ENCODE results near the gene LENG1. TPM values are rescaled to one million over a fixed set of nuclear protein-coding genes. Genes with fewer than 3 reads are reported as not detected.

The LENG1 gene
- total and polyA plus RNA-seq, 10 donors: 7.4 to 14.6 (median 9.0) TPM

DNA sequence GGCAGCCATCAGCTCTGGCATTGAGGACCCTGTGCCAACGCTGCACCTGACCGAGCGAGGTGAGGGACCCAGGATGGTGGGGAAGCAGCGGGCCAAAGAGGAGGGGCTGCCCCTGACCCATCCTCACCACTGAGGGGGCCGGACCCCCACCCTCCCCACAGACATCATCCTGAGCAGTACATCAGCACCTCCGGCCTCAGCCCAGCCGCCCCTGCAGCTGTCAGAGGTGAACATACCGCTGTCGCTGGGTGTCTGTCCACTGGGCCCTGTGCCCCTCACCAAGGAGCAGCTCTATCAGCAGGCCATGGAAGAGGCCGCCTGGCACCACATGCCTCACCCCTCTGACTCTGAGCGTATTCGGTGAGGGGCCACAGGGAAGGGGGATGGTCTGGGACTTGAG lies 7.3 kb downstream of the LENG1 start:
- peak; percentile 54 to 79 (median 58) for TF ChIP-seq POLR2AphosphoS5 (IDR thresholded peaks at IDR 0.05)
- TF ChIP-seq, protein P1, sequence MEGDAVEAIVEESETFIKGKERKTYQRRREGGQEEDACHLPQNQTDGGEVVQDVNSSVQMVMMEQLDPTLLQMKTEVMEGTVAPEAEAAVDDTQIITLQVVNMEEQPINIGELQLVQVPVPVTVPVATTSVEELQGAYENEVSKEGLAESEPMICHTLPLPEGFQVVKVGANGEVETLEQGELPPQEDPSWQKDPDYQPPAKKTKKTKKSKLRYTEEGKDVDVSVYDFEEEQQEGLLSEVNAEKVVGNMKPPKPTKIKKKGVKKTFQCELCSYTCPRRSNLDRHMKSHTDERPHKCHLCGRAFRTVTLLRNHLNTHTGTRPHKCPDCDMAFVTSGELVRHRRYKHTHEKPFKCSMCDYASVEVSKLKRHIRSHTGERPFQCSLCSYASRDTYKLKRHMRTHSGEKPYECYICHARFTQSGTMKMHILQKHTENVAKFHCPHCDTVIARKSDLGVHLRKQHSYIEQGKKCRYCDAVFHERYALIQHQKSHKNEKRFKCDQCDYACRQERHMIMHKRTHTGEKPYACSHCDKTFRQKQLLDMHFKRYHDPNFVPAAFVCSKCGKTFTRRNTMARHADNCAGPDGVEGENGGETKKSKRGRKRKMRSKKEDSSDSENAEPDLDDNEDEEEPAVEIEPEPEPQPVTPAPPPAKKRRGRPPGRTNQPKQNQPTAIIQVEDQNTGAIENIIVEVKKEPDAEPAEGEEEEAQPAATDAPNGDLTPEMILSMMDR (IDR thresholded peaks at IDR 0.05 in 8 of 11, conservative IDR thresholded peaks at IDR 0.05 in 3 of 11): no peak
- peaks cover 2 to 100% (median 100%) of the 10 kb centered on the region in 6 donors for H3K36me3 ChIP-seq
- DNase-seq: no peak
- H3K4me3 ChIP-seq: no peak overlapping the region
- H3K27me3 ChIP-seq (replicated peaks in 1 of 7): no peaks in the 10 kb centered on the region
- H3K9me3 ChIP-seq: no peaks in the 10 kb centered on the region
- intact Hi-C loops (cut with DNase I; ENCODE audit: low total_unique reads): no loop called here
- H3K27ac ChIP-seq: no peak overlapping the region
- H3K4me1 ChIP-seq: peaks cover 0 to 69% (median 23%) of the 10 kb centered on the region in 6 donors
- 93 to 97% (median 94%) methylated on average over 6 to 12 of the region's 12 CpGs for WGBS, 5 donors

DNA sequence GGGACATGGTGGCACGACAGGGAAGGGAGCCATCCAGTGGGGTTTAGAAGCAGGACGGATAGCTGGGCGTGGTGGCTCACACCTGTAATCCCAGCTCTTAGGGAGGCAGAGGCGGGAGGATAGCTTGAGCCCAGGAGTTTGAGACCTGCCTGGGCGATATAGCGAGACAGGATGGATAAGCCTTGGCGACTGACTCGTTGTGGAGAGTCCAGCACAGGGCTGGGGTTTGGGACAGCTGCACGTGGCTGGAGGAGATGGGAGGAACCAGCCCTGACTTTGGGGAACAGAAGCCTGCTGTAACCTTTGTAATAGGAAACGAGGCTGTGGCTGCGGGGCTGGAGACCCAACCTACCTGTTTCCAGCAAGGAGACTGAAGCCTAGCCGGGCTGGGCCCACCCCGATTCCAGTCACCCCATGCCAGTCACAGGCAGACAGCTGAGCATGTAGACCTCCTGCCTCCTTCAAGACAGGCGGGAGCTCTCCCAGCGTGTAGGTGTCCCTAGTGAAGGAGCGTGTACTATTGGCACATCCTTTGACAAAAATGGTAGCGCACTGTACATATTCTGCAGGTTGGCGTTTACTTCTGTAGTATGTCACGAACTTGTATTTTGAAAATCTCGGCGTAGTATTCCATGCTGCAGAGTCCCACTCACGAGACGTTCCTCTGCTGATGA lies 8.0 kb downstream of the LENG1 start:
- DNase-seq: no peak
- 87 to 95% (median 89%) methylated on average over 19 to 23 of the region's 23 CpGs for WGBS, 5 donors
- Histone ChIP-seq H3K4me3 (no peak overlapping the region), H3K4me1 (peaks cover 0 to 68% (median 26%) of the 10 kb centered on the region in 6 donors), H3K27ac (no peak overlapping the region), H3K9me3 (no peaks in the 10 kb centered on the region), H3K27me3 (replicated peaks in 1 of 7) (no peaks in the 10 kb centered on the region), H3K36me3 (peaks cover 2 to 100% (median 100%) of the 10 kb centered on the region in 6 donors)
- TF ChIP-seq POLR2AphosphoS5 (IDR thresholded peaks at IDR 0.05) (peak; percentile 30 to 42 (median 38)), POLR2A (IDR thresholded peaks at IDR 0.05) (no peak)
- TF ChIP-seq, protein P1 (IDR thresholded peaks at IDR 0.05 in 8 of 11, conservative IDR thresholded peaks at IDR 0.05 in 3 of 11): no peak
- intact Hi-C loops (cut with DNase I; ENCODE audit: low total_unique reads): no loop called here

DNA sequence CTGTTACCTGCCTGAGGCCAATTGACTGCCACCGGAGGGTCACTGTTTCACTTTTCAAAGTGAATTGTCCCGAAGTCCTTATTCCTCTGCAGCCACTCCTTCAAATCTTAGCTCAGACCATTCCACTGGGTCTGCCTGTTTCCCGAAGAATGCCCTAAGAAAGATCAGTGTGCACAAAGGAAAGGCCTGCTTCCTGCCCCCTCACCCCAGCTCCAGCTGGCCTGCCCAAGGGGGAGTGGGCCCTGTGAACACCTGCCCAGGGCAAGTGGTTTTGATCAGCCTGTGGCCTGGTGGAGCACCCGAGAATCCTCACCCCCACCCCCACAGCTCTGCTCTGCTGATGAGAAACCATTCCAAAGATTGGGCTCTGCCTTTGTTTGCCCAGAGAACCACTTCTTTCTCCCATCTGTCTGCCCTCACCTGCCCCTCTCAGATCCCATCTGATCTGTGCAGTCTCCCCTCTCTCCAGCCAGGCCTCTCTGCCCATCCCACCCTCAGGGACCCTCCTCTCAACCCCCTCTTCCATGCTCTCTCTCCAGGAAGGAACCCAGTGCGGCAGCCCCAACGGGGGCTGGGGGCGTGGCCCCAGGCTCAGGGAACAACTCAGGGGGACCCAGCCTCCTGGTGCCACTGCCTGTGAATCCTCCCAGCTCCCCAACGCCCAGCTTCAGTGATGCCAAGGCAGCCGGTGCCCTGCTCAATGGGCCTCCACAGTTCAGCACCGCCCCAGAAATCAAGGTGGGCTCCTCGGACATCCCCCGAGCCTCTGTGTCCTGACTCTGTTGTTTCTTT lies 10.3 kb downstream of the LENG1 start:
- TF ChIP-seq POLR2AphosphoS5 (IDR thresholded peaks at IDR 0.05) (peak in 1 of 3 donors; percentile 46), POLR2A (IDR thresholded peaks at IDR 0.05) (no peak)
- TF ChIP-seq, protein P1 (IDR thresholded peaks at IDR 0.05 in 8 of 11, conservative IDR thresholded peaks at IDR 0.05 in 3 of 11): no peak

GRCh38 chr19:54148158-54148557 lies 11.4 kb downstream of the LENG1 start:
- intact Hi-C loops (cut with DNase I; ENCODE audit: low total_unique reads): no loop called here
- WGBS, 5 donors: 76 to 95% (median 80%) methylated on average over 16 to 19 of the region's 19 CpGs
- Histone ChIP-seq H3K4me1 (peaks cover 0 to 40% (median 6%) of the 10 kb centered on the region in 6 donors), H3K36me3 (peaks cover 10 to 100% (median 100%) of the 10 kb centered on the region in 6 donors), H3K27me3 (replicated peaks in 1 of 7) (no peaks in the 10 kb centered on the region), H3K4me3 (no peak overlapping the region), H3K9me3 (no peaks in the 10 kb centered on the region), H3K27ac (peak overlapping the region in 6 of 8 donors; percentile 20 to 67 (median 36))
- TF ChIP-seq, protein P1 (IDR thresholded peaks at IDR 0.05 in 8 of 11, conservative IDR thresholded peaks at IDR 0.05 in 3 of 11): no peak
- TF ChIP-seq POLR2AphosphoS5 (IDR thresholded peaks at IDR 0.05): peak in 1 of 3 donors; percentile 59
- no peak for TF ChIP-seq POLR2A (IDR thresholded peaks at IDR 0.05)
- DNase-seq: no peak

More for the DNA sequence above, 10.3 kb downstream of the LENG1 start:
- WGBS, 5 donors: 74 to 81% (median 79%) methylated on average over 12 of the region's 12 CpGs
- Histone ChIP-seq H3K4me1 (peaks cover 0 to 51% (median 9%) of the 10 kb centered on the region in 6 donors), H3K27me3 (replicated peaks in 1 of 7) (no peaks in the 10 kb centered on the region), H3K27ac (peak overlapping the region in 3 of 8 donors; percentile 40 to 67 (median 56)), H3K9me3 (no peaks in the 10 kb centered on the region), H3K36me3 (peaks cover 4 to 100% (median 100%) of the 10 kb centered on the region in 6 donors), H3K4me3 (no peak overlapping the region)
- intact Hi-C loops (cut with DNase I; ENCODE audit: low total_unique reads): no loop called here
- DNase-seq: no peak

Measured in spleen (tissue), 11 donors.